Ecto neural progenitor cell (in vitro differentiated cells): ENCODE measurements around the gene TXNRD3.

ENCODE experiments used
- DNase-seq: peaks from one replicate; pipeline ENCODE4 v3.0.0-alpha.2; 2018; ENCODE audit warnings: low spot score

Gene TXNRD3

DNA sequence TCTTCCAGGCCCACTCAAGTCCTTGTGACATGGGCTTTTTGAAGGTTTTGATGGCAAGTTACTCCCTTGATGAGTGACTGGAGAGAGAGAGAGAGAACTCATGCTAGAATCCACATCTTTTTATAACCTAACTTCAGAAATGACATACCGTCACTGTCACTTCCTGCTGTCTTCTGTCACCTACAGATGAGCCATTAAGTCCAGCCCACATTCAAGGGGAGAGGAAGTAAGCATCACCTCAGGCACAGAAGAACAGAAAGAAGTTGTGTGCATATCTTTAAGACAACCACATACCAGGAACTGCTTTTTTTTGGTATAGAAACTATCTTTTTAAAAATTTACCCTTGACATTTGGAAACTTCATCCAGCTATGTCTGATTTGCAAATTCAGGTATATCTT, 16.6 kb upstream of the TXNRD3 start:
- no peak for DNase-seq

DNA sequence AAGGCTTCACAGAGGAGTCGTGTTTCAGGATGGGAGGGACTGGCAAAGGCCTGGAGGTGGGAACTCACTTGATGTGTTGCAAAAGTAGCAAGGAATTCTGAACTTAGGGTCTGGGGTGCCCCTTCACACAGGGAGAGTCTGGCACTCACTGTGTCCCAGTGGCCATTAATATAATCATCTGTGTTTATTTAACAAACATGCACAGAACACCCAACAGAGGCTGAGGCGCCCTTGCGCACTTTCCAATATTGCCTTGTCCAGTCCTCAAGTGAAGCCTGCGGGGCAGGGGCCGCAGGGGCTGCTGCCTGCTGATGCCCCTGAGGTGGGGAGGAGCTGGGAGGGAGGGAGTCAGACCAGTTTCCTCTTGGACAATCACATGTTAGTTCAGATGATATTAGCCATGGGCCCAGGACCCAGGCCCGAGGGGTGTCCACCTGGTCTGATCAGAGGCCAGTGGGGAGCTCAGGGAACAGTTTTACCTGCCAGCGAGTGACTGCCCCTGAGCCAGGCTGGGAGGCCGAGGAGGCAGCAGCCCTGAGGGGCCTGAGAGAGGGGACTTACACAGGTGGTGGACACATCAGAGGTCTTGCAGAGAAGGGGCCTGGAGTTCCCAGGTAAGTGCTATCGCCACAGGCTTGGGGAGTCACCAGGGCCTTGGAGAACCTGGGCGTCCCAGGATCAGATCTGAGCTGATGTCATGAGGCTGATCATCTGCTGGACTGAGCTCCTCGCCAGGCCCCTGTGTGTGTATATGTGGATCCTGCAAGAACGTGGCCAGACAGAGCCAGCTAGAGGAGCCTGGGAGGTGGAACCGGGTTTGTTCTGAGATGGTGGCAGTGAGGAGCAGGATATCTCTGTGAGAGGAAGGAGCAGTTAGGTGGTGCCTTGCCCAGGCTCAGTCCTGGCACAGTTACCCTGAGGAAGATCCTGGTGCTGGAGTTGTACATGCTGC, 13.8 kb upstream of the TXNRD3 start:
- DNase-seq, result no peak

DNA sequence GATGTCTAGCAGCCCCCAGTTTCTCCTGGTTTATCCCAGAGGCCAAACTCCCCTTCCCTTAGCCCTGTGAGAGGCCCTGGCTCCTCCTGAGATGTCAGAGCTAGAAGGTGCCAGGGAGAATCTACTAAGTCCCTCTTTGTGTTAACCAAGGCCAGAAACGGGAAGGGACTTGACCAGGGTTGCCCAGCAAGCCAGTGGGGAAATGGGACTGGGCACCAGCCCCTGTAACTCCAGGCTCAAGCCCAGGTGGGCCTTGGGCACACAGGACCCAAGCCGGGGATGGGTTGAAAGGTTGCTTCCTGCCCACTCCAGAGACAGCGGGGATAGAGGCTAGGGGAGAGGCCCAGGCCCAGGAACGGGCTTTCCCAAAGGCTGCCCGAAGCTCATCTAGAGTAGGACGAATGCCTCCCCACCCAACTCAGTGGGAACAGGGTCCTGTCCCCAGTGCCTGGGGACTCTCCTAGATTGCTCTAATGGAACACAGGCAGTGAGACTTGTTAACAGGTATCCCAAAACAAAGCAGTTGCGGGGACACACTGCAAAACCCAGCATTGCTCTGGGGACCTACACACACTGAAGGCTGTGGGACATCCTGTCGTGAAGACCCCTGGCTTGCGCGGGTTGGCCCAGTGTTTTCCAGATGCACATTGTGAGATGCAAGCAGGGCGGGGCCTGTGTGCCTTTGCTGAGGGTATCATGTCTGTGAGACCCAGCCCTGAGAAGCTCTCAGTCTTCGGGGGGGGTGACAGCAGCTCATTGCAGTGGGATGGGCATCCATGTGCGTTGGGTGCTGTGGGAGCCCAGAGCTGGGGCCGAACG, 12.9 kb upstream of the TXNRD3 start:
- DNase-seq, result no peak

DNA sequence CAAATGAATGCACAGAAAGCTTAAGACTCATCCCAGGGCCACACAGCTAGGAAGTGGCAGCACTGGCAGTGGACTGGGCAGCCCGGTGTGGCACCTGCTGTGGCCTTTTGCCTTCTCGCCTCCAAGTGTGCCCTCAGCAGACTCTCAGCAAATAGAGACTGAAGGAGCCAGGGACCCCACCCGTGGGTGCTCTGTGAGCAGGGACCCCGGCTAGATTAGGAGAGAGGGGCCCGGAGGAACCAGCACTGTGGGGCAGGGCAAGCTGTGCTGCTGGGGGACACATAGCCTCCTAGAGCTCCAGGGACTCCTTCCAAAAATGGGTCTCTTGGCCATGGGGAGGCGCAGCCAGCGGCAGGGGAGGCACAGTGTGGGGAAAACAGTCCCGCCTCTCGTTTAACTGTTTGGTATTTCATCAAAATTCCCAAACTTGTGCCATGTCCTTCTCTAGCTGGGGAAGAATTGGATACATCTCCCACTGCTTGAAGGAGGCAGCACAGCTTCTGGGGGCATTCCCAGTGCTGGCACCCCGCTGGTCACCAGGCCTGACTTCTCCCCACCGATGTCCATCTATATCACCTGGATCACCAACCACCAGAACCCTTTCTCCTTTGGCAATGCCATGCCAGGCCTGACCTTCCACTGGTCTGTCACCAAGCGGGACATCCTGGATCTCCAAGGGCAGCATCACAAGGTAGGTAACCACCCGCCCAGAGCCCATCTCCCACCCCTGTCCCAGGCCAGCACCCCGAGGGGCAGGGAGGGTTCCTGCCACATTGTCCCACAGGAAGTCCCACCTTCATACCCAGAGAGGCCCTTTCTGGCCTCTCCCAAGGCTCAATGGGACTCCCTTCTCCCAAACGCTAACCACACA, 12.0 kb upstream of the TXNRD3 start:
- no peak for DNase-seq

DNA sequence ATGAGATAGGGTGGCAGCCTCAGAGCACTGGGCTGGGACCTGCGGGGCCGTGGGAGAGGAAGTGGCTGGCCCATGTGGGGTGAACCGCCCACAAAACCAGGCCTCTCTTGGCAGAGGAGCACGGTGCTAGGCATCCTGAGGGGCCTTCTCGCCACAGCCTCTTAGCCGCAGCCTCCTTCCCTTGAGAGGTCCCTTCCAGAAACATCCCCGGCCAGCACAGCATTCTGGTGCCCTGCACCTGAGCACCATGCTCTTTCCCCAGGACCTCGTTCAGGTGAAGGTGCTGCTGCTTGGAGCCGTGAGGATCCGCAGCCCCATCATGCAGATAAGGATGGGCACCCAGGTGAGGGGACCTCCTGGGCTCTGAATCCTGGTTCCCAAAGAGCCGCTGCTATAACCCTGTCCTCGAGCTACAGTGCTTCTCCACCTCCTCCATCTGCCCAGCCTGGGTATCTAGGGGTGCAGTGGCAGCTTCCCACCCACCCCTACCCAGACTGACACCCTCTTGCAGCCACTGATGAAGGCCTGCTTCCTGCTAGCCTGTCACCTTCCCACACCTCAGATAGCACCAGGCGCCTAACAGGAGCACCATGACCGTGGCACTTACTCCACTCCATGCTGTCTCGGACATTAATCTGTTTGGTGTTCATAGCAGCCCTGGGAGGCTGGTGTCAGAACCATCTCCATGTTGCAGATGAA, 11.2 kb upstream of the TXNRD3 start:
- no peak for DNase-seq

DNA sequence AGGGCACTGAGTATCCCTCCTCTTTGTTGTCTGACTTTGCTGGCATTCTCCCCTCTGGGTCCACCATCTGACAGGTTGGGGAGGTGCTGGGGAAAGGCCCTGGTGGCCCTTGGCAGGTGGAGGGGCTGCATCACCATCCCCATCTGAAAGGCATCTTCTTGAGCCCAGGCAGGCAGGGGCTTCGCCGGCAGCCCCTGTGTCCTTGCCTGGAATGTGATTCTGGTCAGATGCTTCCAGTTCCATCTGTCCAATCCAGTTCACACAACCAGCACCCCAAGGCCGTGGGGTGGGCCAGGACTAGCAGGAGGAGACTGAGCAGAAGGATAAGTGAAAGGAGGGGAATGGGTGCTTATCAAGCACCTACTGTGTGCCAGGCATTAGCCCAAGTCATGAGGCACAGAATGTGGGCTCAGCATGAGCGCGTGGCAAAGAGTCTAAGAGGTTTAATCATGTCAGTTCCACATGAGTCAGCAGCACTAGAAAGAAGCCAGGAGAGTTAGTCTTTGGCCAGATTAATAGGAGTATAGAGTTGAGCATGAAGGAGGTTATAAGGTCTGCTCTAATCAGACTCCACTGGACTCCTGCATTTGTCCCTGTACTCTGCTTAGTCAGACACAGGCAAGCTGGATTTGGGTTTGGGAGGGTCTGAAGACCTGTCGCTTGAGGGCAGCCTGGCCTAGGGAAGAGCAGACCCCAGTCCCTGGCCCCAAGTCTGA, 10.5 kb upstream of the TXNRD3 start:
- no peak for DNase-seq

DNA sequence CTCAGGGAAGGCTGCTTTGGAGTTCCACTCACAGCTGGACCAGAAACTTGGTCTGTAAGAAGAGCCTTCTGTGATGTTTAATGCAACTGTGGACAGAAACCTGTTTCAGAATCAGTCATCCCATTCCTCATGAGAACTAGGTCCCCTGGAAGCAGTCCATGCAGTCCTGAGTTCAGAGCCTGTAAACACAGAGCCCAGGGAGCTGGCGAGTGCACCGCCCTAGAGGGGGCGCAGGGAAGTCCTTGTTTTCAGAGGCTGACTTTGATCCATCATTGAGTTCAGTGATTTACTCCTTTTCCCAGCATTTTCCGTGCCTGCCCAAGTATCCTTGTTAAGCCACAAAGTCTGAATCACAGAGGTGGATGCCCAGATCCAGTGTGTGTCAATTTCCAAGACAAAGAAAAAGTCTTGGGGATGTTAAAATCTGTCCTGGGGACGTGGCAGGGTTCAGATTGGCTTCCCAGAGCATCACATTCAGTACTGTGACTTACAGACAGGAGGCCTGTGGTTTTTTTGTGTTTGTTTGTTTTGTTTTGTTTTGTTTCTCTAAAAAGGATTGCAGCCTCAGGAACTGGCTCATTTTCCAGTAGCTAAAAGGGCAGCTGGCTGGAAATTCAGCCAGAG, 9.8 kb upstream of the TXNRD3 start:
- DNase-seq, result no peak

DNA sequence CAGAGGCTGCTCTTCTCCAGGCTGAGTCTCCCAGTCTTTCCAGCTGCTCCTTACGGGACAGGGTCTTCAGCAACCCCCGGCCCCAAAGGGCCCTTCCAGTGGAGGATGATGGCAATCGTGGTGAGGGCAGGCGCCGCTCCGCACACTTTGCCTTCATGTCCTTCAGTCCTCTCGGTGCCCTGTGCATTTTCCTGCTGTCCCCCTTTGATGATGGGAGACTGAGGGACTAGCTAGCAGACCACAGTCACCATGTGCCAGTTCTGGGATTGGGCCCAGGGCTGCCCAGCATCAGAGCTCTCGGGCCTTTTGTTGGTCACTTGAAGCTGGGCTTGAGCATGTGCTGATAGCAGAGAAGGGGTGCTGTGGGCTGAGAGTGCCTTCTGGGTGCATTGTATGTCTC, 8.8 kb upstream of the TXNRD3 start:
- no peak for DNase-seq

DNA sequence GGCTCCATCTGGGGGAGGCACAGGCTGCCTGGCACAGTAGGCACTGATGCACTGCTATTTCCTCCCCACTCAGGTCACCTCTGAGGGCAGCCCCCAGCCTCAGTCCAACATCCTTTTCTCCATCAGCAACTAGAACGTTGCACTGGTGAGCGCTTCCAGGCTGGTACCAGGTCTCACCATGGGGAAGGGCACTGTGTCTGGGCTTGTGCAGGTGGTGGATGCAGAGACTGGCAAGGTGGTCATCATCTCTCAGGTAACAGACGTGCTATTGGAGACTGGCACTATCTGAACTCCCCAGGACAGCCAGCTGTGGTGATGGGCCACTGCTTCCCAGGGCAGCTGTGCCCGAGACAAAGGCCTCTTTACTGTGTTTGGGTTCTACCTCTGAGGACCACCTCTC, 8.3 kb upstream of the TXNRD3 start:
- DNase-seq, result no peak

DNA sequence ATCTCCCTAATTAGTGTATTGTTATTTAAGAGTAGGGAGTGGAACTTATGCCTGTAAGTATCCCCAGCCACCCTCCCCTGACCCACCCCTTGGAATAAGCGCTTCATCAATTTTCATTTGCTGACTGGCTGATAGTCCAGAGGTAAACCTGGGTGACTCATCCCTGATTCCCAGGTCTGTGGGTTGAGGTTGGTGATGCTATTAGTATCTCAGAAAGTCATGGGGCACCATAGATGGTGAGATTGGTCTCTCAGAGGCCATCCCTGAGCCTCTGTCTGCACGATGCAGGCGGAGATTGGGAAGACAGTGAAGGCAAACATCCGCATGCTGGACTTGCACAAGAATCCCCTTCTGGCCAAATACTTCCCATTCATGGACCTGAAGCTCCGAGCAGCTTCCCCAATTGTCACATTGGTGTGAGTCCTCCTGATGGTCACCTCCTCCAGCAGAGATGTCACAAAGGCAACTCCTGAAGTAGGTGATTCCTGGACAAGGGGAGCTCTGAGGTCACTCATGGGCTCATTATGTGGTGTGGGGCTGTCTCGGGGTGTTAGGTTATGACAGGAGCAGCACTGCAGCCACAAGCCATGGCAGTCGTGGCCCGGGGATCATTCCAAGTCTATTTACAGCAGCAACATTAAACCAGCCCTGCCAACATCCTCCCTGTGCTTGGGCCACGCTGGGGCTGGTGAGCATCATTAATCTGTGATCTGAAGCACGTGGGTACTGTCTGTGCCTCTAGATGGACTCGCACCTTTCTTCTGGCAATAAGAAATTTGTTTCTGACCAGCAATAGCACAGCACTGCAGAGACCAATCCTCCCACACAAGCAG, 6.8 kb upstream of the TXNRD3 start:
- DNase-seq, result no peak

DNA sequence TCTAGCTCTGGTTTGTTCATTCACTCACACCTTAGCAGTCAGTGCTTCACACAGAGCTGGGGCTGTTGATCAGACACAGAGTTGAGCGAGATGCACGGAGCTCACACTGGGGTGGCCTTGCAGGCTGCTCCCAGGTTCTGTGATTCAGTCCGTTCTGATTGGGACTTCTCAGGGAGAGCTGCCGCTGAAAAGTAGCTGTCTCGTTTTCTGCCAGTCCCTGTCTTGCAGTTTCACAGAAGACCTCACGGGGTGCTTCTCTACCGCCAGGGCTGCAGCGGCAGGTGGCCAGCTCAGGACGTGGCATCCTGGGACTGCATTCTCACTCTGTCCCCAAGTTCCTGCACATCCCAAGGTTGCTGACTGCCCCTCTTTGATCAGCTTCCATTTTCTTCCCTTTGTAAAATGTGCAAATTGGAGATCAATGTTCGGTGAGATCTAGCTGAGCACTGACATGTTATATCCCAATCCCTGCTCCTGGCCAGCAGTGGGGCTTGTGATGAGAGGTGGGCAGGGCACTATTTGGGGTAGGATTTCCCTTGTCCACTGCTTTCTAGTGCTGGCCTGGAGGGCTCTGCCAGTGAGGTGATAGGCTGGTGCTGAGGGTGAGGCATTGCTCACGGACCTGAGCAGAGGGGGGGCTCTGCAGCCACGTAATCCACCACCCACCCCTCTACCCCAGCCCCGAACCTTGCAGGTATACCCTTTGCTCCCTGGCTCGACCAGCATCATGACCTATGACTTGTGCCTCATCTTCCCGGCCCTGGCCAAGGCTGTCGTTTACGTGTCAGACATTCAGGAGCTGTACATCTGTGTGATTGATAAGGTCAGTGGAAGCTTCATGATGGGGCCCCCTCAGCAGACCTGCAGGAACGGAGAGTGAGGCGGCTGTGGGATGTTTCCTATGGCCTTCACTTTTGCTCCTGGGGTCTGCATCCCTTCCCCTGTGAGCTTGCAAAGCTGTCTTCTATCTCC, 5.3 kb upstream of the TXNRD3 start:
- DNase-seq, result no peak

DNA sequence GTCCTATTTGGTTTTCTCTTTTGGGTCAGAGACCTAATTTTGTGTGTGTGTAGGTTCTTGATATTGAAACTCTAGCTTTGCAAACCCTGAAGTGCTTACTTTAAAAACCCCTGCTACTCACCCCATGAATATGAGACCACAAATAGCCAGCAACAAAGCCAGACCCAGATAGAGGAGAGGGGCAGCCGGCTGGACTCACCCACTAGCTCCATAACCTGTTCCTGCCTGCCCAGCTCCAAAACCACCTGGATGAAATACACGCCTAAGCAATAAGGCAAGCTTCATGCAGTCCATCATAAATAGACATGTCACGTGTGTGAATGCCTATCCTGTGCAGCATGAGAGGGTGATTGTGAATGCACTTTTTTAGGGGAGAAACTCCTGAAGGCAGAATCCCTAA, 3.7 kb upstream of the TXNRD3 start:
- DNase-seq, result no peak

DNA sequence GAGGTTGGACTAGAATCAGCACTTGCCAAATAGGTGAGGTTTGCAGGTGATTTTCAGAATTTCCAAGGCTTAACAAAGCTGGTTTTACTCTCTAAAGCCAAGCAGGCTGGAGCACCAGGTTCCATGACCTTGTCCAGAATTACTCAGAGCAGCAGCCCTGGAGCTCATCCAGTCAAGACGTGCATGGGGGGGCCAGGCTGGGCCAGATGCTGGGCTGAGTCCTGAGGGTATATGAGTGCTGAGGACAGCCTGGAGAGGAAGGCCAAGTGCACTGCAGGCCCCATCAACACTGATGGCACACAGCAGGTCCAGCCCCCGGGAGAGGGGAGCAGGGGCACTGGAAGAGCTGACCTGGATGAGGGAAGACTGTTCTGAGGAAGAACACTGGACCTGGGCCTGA, 3.0 kb upstream of the TXNRD3 start:
- DNase-seq, result no peak

DNA sequence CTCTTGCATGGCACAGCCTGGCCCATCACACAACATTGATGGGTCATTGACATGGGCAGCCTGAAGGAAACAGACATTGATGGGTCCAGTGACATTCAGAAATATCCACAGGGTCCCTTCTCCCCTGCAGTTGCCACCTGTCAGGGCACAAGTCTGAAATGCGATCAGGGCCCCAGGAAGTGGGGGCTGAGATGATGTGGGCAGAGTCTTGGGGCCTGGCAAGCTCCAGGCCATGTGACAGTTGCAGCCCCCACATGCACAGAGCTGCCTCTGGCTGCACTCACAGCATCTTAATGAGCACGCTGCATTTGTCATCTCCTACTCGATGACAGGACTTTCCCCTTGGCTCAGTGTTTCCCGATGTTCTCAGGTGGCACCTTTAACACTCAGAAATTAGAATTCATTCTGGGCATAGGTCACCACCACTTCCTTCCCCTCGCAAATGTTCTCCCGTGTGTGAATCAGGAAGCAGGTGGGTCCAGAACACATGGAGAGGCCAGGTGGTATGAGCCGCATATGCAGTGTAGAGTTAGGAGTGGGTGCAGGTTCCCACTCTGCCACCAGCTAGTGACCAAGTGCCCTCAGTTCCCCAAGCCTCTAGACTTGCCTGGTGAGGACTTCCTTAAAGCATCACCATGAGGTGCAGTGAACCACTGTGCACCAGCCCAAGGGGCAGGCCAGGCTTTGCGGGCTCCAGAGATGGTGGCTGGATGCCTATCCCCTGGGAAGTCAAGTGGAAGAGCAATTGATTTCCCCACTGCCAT, 1.6 kb upstream of the TXNRD3 start:
- DNase-seq, result no peak

DNA sequence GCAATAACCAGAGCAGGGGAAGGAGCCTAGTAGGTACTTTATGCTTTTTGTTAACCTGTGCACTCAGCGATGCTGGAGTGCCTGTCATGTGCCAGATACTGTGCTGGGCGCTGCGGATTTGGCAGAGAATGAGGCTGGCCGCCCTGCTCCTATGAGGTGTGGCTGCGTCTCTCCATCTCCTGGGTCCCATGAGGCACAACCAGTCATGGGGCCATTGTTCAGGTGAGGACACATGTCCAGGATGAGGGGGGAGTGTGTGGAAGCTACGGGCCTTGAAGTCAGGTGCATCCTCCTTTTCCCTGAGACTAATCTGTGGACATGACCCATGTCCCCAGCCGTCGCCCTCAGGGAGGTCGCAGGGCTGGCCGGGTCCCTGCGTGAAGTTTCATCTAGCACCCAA, 963 bp upstream of the TXNRD3 start:
- no peak for DNase-seq

DNA sequence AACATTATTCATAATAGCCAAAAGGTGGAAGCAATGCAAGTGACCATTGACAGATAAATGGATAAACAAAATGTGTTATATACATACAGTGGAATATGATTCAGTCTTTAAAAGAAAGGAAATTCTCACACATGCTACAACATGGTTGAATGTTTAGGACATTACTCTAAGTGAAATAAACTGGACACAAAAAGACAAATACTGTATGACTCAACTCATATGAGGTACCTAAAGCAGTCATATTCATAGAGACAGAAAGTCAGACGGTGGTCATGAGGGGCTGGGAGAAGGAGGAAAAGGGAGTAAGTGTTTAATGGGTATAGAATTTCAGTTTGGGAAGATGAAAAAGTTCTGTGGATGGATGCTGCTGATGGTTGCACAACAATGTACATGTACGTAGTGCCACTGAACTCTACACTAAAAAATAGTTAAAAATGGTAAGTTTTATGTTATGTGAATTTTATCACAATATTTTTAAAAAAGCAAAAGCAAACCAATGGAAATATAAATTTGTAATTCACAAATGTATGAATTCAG, 5.3 kb downstream of the TXNRD3 start:
- DNase-seq, result no peak

DNA sequence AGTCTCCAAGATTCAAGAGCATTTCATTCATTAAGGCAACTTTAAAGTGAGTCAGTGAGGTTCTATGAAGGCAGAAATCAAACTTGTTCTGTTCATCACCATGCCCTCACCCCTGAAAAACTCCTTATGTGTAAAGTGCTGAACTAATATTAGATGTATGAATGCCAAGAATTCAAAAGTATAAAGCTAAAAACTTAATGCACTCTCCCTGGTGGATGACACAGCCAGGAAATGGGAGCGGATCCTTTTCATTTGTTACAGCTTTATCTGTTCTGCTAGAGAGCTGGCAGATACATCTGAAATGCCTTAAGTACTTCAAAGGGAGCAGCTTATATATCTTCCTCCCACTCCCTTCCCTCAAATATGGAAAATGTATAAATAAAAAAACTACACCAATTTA, 8.2 kb downstream of the TXNRD3 start:
- no peak for DNase-seq
